Measurements from ENCODE around the gene PKHD1.

The PKHD1 gene

DNA sequence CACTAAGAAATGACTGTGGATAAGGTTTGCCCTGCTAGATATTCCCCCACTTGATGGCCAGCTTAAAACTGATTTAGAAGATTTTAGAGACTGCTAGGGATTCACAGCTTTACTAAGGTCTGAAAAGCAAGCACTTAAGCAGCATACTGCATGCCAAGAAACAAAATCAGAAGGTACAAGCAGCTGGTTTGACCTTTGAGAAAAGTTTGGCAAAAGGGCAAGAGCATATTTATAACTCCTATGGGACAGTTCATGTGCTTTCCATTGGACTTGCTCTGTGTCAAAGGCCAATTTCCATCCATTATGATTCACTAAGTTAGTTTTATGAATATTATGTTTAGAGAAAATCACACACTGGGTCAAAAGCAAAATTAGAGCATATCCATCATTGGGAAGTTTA is 402.8 kb downstream of the PKHD1 start:
- DNase-seq (ENCODE audit: low read depth) = no peak
- H3K4me3 ChIP-seq (ENCODE audit: low read length) = no peak overlapping the region
- TF ChIP-seq, protein P1, sequence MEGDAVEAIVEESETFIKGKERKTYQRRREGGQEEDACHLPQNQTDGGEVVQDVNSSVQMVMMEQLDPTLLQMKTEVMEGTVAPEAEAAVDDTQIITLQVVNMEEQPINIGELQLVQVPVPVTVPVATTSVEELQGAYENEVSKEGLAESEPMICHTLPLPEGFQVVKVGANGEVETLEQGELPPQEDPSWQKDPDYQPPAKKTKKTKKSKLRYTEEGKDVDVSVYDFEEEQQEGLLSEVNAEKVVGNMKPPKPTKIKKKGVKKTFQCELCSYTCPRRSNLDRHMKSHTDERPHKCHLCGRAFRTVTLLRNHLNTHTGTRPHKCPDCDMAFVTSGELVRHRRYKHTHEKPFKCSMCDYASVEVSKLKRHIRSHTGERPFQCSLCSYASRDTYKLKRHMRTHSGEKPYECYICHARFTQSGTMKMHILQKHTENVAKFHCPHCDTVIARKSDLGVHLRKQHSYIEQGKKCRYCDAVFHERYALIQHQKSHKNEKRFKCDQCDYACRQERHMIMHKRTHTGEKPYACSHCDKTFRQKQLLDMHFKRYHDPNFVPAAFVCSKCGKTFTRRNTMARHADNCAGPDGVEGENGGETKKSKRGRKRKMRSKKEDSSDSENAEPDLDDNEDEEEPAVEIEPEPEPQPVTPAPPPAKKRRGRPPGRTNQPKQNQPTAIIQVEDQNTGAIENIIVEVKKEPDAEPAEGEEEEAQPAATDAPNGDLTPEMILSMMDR (conservative IDR thresholded peaks at IDR 0.05; ENCODE audit: low read depth, low read length) = no peak

GRCh38 chr6:51684038-51684437 is 403.4 kb downstream of the PKHD1 start:
- no peak overlapping the region for H3K4me3 ChIP-seq (ENCODE audit: low read length)
- DNase-seq (ENCODE audit: low read depth) = no peak
- TF ChIP-seq, protein P1 (conservative IDR thresholded peaks at IDR 0.05; ENCODE audit: low read depth, low read length) = no peak

DNA sequence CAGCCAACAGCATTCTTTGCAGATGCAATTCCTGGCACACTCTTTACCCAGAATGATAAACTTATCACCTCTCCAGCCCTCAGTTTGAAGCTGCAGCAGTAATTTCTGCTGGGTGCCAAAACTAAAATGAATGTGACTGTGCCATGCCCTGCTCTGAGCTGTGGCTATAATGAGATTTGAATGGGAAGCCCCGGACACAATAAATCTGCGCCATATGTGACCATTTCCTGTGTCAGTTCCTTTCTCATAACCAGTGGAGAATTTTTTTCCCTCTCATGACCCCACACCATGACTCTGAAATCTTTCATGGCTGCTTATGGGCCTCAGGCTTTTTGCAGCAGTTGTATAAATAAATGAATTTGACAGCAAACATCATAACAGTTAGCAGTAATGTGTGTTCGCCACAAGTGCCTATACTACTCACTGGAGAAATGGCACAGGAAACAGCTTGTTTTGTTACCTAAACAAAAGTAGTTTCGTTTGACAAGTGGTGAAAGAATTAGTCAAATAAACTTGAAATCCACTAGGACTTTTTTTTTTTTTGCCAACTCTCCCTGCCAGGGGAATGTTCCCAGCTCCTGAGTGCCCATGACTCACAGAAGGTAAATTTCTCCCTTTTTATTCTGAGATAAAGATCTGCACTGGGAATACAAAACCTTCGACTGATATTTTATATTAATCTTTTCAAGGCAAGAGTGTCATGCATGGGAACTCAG is 408.4 kb downstream of the PKHD1 start:
- DNase-seq (ENCODE audit: low read depth) = no peak
- no peak overlapping the region for H3K4me3 ChIP-seq (ENCODE audit: low read length)
- TF ChIP-seq, protein P1 (conservative IDR thresholded peaks at IDR 0.05; ENCODE audit: low read depth, low read length) = no peak

DNA sequence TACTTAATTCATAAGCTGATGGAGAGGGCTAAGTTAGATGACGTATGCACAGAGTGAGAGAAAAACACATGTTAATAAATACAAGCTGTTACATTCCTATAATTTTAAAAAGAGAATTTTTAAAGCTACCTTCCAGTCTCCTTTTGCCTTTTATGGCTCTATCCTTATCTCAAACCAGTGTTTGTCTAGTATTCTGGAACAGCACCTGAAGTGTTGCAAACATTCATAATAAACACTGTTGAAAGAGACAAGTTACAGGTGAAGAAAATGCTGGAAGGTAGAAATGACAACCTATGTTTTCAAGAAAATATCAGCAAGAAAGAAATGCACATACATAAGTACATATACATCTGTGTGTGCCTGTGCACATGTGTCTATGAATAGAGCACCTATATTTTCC is 409.1 kb downstream of the PKHD1 start:
- H3K4me3 ChIP-seq (ENCODE audit: low read length) = no peak overlapping the region
- TF ChIP-seq, protein P1 (conservative IDR thresholded peaks at IDR 0.05; ENCODE audit: low read depth, low read length) = no peak

GRCh38 chr6:51675922-51676275 is 411.5 kb downstream of the PKHD1 start:
- TF ChIP-seq, protein P1 (conservative IDR thresholded peaks at IDR 0.05; ENCODE audit: low read depth, low read length) = no peak
- DNase-seq (ENCODE audit: low read depth) = no peak
- H3K4me3 ChIP-seq (ENCODE audit: low read length) = no peak overlapping the region

More for the DNA sequence above, 409.1 kb downstream of the PKHD1 start:
- DNase-seq (ENCODE audit: low read depth) = no peak

DNA sequence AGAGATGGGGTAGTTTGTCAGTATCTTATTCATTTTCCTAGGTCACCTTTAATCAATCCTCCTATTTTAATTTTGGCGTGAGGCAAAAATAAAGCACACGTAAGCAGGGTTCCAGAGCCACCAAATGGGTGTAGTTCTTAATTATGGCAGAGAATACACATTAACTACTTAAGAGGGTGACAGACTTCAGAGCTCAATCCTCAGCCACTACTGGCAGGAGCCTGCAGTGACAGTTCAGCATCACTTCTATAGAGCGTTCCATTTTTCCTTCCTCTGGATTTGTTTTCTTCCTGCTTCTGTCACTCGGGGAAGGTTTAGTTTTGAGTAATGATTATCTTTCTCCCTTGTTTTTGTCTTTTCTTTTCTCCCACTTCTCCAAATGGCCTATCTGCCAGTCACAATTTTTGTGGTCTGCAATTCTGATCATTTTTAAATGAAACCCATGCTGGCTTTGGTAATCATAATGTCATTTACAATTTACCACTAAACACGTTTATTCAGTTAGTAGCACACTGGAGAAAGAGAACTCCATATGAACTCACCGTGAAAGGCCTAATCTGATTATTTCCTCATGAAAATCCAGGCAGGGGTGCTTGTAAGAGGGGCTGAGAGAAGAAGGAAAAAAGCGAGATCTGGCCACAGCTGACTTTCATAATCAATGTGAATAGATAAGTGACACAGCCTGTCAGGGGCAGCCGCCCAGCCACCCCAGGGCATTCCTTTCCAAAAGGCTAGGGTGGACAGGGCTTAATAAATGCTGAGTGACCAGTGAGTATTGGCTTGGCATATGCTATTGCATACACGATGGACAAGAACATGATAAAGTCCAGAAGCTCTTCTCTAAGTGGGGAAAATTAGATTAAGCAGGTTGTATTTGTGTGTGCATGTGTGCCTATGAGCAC is 412.1 kb downstream of the PKHD1 start:
- no peak overlapping the region for H3K4me3 ChIP-seq (ENCODE audit: low read length)
- DNase-seq (ENCODE audit: low read depth) = no peak
- TF ChIP-seq, protein P1 (conservative IDR thresholded peaks at IDR 0.05; ENCODE audit: low read depth, low read length) = no peak

Measured in retinal pigment epithelial cell (primary cell).